K562 (cell line): ENCODE results near the gene IL1RL2. TPM values are rescaled to one million over a fixed set of nuclear protein-coding genes. Genes with fewer than 3 reads are reported as not detected.

Source experiments
- ATAC-seq: fragments of 200-7000 bp; cut with Tn5 transposase; 3 replicates; pipeline ENCODE4 v1.9.1; 2020; ENCODE audit warnings: moderate library complexity
- BruUV-seq: library from RNA; stranded (reverse); fragments of 400-500 nt; replicated peaks from 2 replicates; lab custom pipeline; 2021; lab: Mats Ljungman, UMichigan
- CTCF ChIA-PET: fragments of 300-600 bp; formaldehyde crosslinking; extraction: SDS; loops from one replicate; lab custom pipeline; 2021; ENCODE audit warnings: low intra/inter-chr PET ratio; lab: Yijun Ruan, JAX
- POLR2A ChIA-PET: fragments of 300-600, 350-650 bp; sonication (Branson Sonifier 250); formaldehyde crosslinking; extraction: SDS; loops from one replicate; lab custom pipeline; 2021; ENCODE audit warnings: antibody characterized with exemption, inconsistent platforms; lab: Yijun Ruan, JAX
- DNase-seq, 4 experiments: peaks; one replicate each; pipeline versions ENCODE4 v3.0.0 to v3.0.0-alpha.2; 2011 to 2018; ENCODE audit warnings: low spot score in 3 of 4, mixed read lengths in 3 of 4; ENCODE audit errors: extremely low read depth in 1 of 4
- FAIRE-seq: peaks from 2 replicates; lab custom pipeline; 2011; peaks lifted over from hg19 to GRCh38; lab: Jason Lieb, UNC
- H2AFZ ChIP-seq: 2 replicates; pipeline ENCODE4 v1.6.0; 2011; ENCODE audit warnings: low read depth, low read length, control low read depth, inconsistent platforms
- H3K27ac ChIP-seq: fragments of 200-600 bp; 3 replicates; pipeline ENCODE4 v1.8.0; 2011; ENCODE audit warnings: low read depth, mild to moderate bottlenecking, control low read depth, inconsistent platforms, low read length, moderate library complexity, mixed read lengths; ENCODE audit errors: extremely low read depth
- H3K27me3 ChIP-seq, 2 experiments: fragments of 300-600 bp in 1 of 2; 2 replicates in 1 of 2; 3 replicates in 1 of 2; pipeline versions ENCODE4 v1.6.0 to v1.8.0; 2011; ENCODE audit warnings: inconsistent platforms in 2 of 2, low read length in 2 of 2, mild to moderate bottlenecking in 1 of 2, mixed read lengths in 1 of 2, moderate library complexity in 1 of 2; ENCODE audit not compliant: control insufficient read depth in 2 of 2, insufficient read depth in 2 of 2
- H3K36me3 ChIP-seq: fragments of 300-600 bp; 3 replicates; pipeline ENCODE4 v1.8.0; 2011; ENCODE audit warnings: mild to moderate bottlenecking, low read length, inconsistent platforms; ENCODE audit not compliant: control insufficient read depth, insufficient read depth
- H3K4me1 ChIP-seq, 2 experiments: fragments of 200-600 bp in 1 of 2; replicated peaks in 1 of 2; 2 replicates in 1 of 2; 3 replicates in 1 of 2; pipeline versions ENCODE4 v1.5.1 to v1.8.0; 2011; ENCODE audit warnings: inconsistent platforms in 2 of 2, low read length in 2 of 2, mild to moderate bottlenecking in 1 of 2, mixed read lengths in 1 of 2, moderate library complexity in 1 of 2; ENCODE audit not compliant: control insufficient read depth in 2 of 2, insufficient read depth in 2 of 2
- H3K4me2 ChIP-seq: 2 replicates; pipeline ENCODE4 v1.6.1; 2011; ENCODE audit warnings: low read length, control low read depth, inconsistent platforms, mixed read lengths; ENCODE audit not compliant: insufficient read depth
- H3K4me3 ChIP-seq: fragments of 200-600 bp; sonication (generic), shearing (Covaris generic); 2 replicates; pipeline ENCODE4 v1.5.1; 2016; ENCODE audit warnings: control low read depth, inconsistent platforms
- H3K79me2 ChIP-seq: fragments of 200-600 bp; 3 replicates; pipeline ENCODE4 v1.8.0; 2011; ENCODE audit warnings: low read length, inconsistent platforms; ENCODE audit not compliant: control insufficient read depth, insufficient read depth
- H3K9ac ChIP-seq, 2 experiments: 2 replicates each; pipeline versions ENCODE4 v1.6.0 to v1.6.1; 2011; ENCODE audit warnings: low read depth in 2 of 2, low read length in 2 of 2, control low read depth in 1 of 2, inconsistent platforms in 1 of 2, mild to moderate bottlenecking in 1 of 2, mixed read lengths in 1 of 2; ENCODE audit not compliant: insufficient read depth in 1 of 2
- H3K9me1 ChIP-seq: one replicate; pipeline ENCODE4 v1.6.0; 2011; ENCODE audit warnings: inconsistent platforms, mild to moderate bottlenecking, low read length, moderate library complexity; ENCODE audit not compliant: control insufficient read depth, insufficient read depth
- H3K9me3 ChIP-seq: replicated peaks from 2 replicates; pipeline ENCODE4 v1.5.1; 2011; ENCODE audit warnings: low read depth, low read length, inconsistent platforms; ENCODE audit not compliant: control insufficient read depth, insufficient read depth
- H4K20me1 ChIP-seq: replicated peaks from 2 replicates; pipeline ENCODE4 v1.6.1; 2011; ENCODE audit warnings: low read length, inconsistent platforms, mixed read lengths; ENCODE audit not compliant: control insufficient read depth, insufficient read depth
- CSDE1 ChIP-seq, 2 experiments: fragments of 450-650 bp; IDR thresholded peaks; 2 replicates each; pipeline ENCODE4 v1.6.1; 2016; ENCODE audit warnings: mild to moderate bottlenecking in 1 of 2
- ETS1 ChIP-seq: conservative IDR thresholded peaks from 2 replicates; pipeline ENCODE4 v1.6.1; 2011; ENCODE audit warnings: low read depth, mild to moderate bottlenecking, low read length; ENCODE audit not compliant: control insufficient read depth
- JUN ChIP-seq, 2 experiments: sonication (generic) in 1 of 2; formaldehyde crosslinking in 1 of 2; IDR thresholded peaks; 2 replicates each; pipeline versions ENCODE4 v1.6.1 to v1.8.0; 2012 to 2022; ENCODE audit warnings: borderline replicate concordance in 2 of 2, mild to moderate bottlenecking in 2 of 2, improper control_type of control experiment in 1 of 2, low read depth in 1 of 2, low read length in 1 of 2, missing genetic modification reagents in 1 of 2
- KAT8 ChIP-seq: fragments of 450-650 bp; IDR thresholded peaks from 2 replicates; pipeline ENCODE4 v1.6.1; 2016; ENCODE audit warnings: low read depth, mild to moderate bottlenecking
- KDM1A ChIP-seq, 2 experiments: fragments of 450-650 bp; IDR thresholded peaks; 2 replicates each; pipeline ENCODE4 v1.6.1; 2016; ENCODE audit warnings: mild to moderate bottlenecking in 2 of 2
- LEF1 ChIP-seq: fragments of 450-650 bp; IDR thresholded peaks from 2 replicates; pipeline ENCODE4 v1.6.1; 2016; ENCODE audit warnings: mild to moderate bottlenecking
- PRMT5 ChIP-seq: sonication (generic); formaldehyde crosslinking; IDR thresholded peaks from 2 replicates; pipeline ENCODE4 v1.5.0; 2020; ENCODE audit warnings: missing genetic modification reagents
- SMARCA4 ChIP-seq: fragments of 450-650 bp; IDR thresholded peaks from 2 replicates; pipeline ENCODE4 v1.6.1; 2016
- SRSF3 ChIP-seq: fragments of 200-400 bp; formaldehyde crosslinking; IDR thresholded peaks from 2 replicates; pipeline ENCODE4 v1.6.1; 2016; ENCODE audit warnings: mild to moderate bottlenecking, low read length, moderate library complexity; ENCODE audit not compliant: insufficient read depth
- UBTF ChIP-seq, 2 experiments: IDR thresholded peaks; 2 replicates each; pipeline ENCODE4 v1.6.1; 2012; ENCODE audit warnings: improper control_type of control experiment in 2 of 2, low read depth in 2 of 2, low read length in 2 of 2, borderline replicate concordance in 1 of 2
- XRCC4 ChIP-seq: IDR thresholded peaks from one replicate; pipeline ENCODE4 v1.6.1; 2011; ENCODE audit not compliant: insufficient read depth, insufficient read length; ENCODE audit errors: extremely low read depth
- WGBS: fragments of 100-300 bp; shearing (Covaris generic); methylation state at CpG from one replicate; pipeline ENCODE4 v1.1.6; 2016; ENCODE audit warnings: low coverage, mixed read lengths; ENCODE audit not compliant: insufficient coverage; ENCODE audit errors: missing lambda C conversion rate; 5-methylcytosine and 5-hydroxymethylcytosine counted together
- in situ Hi-C: fragments of 300-500 bp; cut with MboI; formaldehyde crosslinking; loops from 4 replicates; pipeline ENCODE4 v1.15.0; 2018; ENCODE audit warnings: inconsistent platforms, mixed read lengths
- intact Hi-C: fragments of 100-400 bp; cut with micrococcal nuclease; formaldehyde crosslinking; loops from 2 replicates; pipeline ENCODE4 v1.14.2; 2022
- polyA plus RNA-seq, 8 experiments: library from polyadenylated mRNA; depleted of rRNA in 4 of 8; stranded (reverse) in 5 of 8; unstranded in 3 of 8; fragments of >200 nt; fragmentation: Nextera tagmentation in 2 of 8; fragmentation: Illumina TruSeq in 1 of 8; extraction: Ambion mirVana in 2 of 8; extraction: Trizol in 1 of 8; gene quantifications; 2 replicates each; pipeline versions ENCODE4 v1.2.1 to v1.2.3, GENCODE V29; 2011 to 2014; ENCODE audit warnings: inconsistent platforms in 1 of 8, missing spikeins in 1 of 8
- total RNA-seq, 7 experiments: library from RNA; depleted of rRNA in 6 of 7; stranded (reverse); fragments of >200 nt in 6 of 7; fragmentation: Illumina TruSeq in 2 of 7; extraction: Trizol in 2 of 7; gene quantifications; 2 replicates each; pipeline versions ENCODE4 v1.2.1 to v1.2.3, GENCODE V29; 2011 to 2021; ENCODE audit warnings: low replicate concordance in 1 of 7

Gene IL1RL2
- total and polyA plus RNA-seq, 9 of the 15 experiments (the other 6 are each of a cell fraction or from before 2014, with no cell fraction given): not detected

- Histone ChIP-seq H3K4me3 (no peak overlapping the region), H2AFZ (no peak overlapping the region), H3K9ac (no peak overlapping the region), H3K4me2 (no peak overlapping the region), H3K36me3 (no peaks in the 10 kb centered on the region), H3K27ac (no peak overlapping the region), H3K4me1 (no peaks in the 10 kb centered on the region), H3K27me3 (no peaks in the 10 kb centered on the region), H3K9me3 (no peaks in the 10 kb centered on the region), H4K20me1 (no peaks in the 10 kb centered on the region), H3K9me1 (no peaks in the 10 kb centered on the region), H3K79me2 (no peaks in the 10 kb centered on the region)
- no peak for TF ChIP-seq KDM1A (IDR thresholded peaks at IDR 0.05)
- no peak for TF ChIP-seq XRCC4
- TF ChIP-seq CSDE1 (IDR thresholded peaks at IDR 0.05): no peak
- no peak for TF ChIP-seq JUN (IDR thresholded peaks at IDR 0.05; ENCODE audit: borderline replicate concordance, low read depth, low read length)
- TF ChIP-seq JUN (CRISPR knock-in tag; IDR thresholded peaks at IDR 0.05; ENCODE audit: borderline replicate concordance): no peak
- intact Hi-C loops: no loop called here
- ATAC-seq: no peak
- ChIA-PET CTCF (no interaction called here), POLR2A (no interaction called here)
- no TSS peak for BruUV-seq
- no peak for FAIRE-seq
- in situ Hi-C loops: no loop called here
- DNase-seq: no peak
- WGBS: 34% methylated on average over 3 of the region's 3 CpGs
Measured at GRCh38 chr2:102176172-102176571, 10.7 kb upstream of the IL1RL2 start.

GRCh38 chr2:102177814-102178478 is 8.9 kb upstream of the IL1RL2 start:
- Histone ChIP-seq H3K9me1 (no peaks in the 10 kb centered on the region), H3K27me3 (no peaks in the 10 kb centered on the region), H4K20me1 (no peaks in the 10 kb centered on the region), H3K4me3 (no peak overlapping the region), H3K79me2 (no peaks in the 10 kb centered on the region), H3K36me3 (no peaks in the 10 kb centered on the region), H3K4me2 (no peak overlapping the region), H3K4me1 (no peaks in the 10 kb centered on the region), H2AFZ (no peak overlapping the region), H3K9ac (peak overlapping the region in 1 of 2 experiments; percentile 29; a peak in 1 of 4 replicates), H3K27ac (no peak overlapping the region), H3K9me3 (no peaks in the 10 kb centered on the region)
- DNase-seq: no peak
- intact Hi-C loops (no loop called here), in situ Hi-C loops (no loop called here)
- no TSS peak for BruUV-seq
- WGBS: 39% methylated on average over 7 of the region's 7 CpGs
- ATAC-seq: no peak; the same call in 2 of the 3 replicates
- FAIRE-seq: no peak
- TF ChIP-seq PRMT5 (CRISPR knock-in tag): no peak
- no peak for TF ChIP-seq LEF1
- TF ChIP-seq SMARCA4: no peak
- TF ChIP-seq KAT8: no peak
- TF ChIP-seq UBTF (IDR thresholded peaks at IDR 0.05; ENCODE audit: borderline replicate concordance in 1 of 2, low read depth in 2 of 2, low read length in 2 of 2): no peak
- no peak for TF ChIP-seq SRSF3
- no peak for TF ChIP-seq ETS1
- ChIA-PET CTCF (no interaction called here), POLR2A (interaction anchor here (1.0 to 1.1 kb wide), 2 partner anchors 14 to 18 kb away, joined by 3 to 4 read pairs; no protein-coding TSS in a partner anchor)
